ENCODE measurements around the gene GPR135. TPM values are rescaled to one million over a fixed set of nuclear protein-coding genes. Genes with fewer than 3 reads are reported as not detected.

The GPR135 gene
- total RNA-seq, 1 donor from 2014 or later = 0.91 TPM

DNA sequence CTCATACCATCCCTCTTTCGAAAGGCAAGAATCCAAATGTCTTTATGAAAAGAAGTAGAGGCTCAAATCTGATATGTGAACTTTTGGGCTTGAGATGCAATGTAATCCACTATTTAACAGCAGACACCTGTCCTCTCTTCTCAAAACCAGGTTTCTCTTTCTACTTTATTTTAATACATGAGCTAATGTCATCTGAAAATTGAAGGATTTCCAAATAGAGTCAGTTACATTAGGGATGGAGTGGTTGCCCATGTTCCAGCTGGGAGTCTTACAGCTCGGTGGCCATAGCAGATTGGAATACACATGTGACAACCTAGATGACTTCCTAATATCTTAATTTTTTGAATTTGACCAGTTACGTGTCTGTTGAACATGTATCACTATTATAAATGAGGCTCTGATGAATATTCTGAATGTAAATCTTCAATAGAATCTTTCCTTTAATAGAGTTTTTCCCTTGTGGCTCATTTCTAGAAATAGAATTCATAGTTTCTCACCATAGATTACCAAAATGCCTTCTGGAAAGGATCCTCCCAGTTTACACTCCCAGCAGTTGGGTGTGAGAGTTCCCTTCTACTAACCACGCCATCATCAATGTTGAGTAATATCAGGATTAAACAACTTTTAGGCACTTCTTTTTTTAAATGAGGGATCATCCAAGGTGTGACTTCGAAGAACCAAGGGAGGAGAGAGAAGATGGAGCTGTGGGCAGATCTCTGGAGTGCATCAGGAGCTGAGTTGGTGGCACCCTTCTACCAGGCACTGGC lies 49.2 kb downstream of the GPR135 start:
- Mint-ChIP-seq H3K27ac (ENCODE audit: unreplicated experiment) (no peak overlapping the region), H3K9me3 (ENCODE audit: unreplicated experiment) (no peaks in the 10 kb centered on the region), H3K36me3 (ENCODE audit: unreplicated experiment) (no peaks in the 10 kb centered on the region), H3K27me3 (ENCODE audit: unreplicated experiment) (no peaks in the 10 kb centered on the region), H3K4me1 (ENCODE audit: low read depth, unreplicated experiment) (peaks cover 2% of the 10 kb centered on the region), H3K4me3 (ENCODE audit: unreplicated experiment) (no peak overlapping the region)
- TF ChIP-seq, protein P1, sequence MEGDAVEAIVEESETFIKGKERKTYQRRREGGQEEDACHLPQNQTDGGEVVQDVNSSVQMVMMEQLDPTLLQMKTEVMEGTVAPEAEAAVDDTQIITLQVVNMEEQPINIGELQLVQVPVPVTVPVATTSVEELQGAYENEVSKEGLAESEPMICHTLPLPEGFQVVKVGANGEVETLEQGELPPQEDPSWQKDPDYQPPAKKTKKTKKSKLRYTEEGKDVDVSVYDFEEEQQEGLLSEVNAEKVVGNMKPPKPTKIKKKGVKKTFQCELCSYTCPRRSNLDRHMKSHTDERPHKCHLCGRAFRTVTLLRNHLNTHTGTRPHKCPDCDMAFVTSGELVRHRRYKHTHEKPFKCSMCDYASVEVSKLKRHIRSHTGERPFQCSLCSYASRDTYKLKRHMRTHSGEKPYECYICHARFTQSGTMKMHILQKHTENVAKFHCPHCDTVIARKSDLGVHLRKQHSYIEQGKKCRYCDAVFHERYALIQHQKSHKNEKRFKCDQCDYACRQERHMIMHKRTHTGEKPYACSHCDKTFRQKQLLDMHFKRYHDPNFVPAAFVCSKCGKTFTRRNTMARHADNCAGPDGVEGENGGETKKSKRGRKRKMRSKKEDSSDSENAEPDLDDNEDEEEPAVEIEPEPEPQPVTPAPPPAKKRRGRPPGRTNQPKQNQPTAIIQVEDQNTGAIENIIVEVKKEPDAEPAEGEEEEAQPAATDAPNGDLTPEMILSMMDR (IDR thresholded peaks at IDR 0.05; ENCODE audit: partially characterized antibody, unreplicated experiment) = no peak
- no peak for DNase-seq

Other genes with a start within 250 kb of the GPR135 start
- gene L3HYPDH, start 19.0 kb upstream of the GPR135 start, total RNA-seq (ENCODE audit: unreplicated experiment) = 6.8 TPM
- gene JKAMP, start 19.1 kb upstream of the GPR135 start, total RNA-seq (ENCODE audit: unreplicated experiment) = 86.1 TPM
- not detected for gene CCDC175, start 111.4 kb upstream of the GPR135 start, total RNA-seq (ENCODE audit: unreplicated experiment)